Lung (tissue), 12 donors: Measurements from ENCODE around the gene DDR1. TPM values are rescaled to one million over a fixed set of nuclear protein-coding genes. Genes with fewer than 3 reads are reported as not detected.

ENCODE experiments used
- ATAC-seq: fragments of 200-7000 bp; cut with Tn5 transposase; one replicate; pipeline ENCODE4 v1.9.1; 2020; ENCODE audit warnings: moderate number of reproducible peaks; ENCODE audit not compliant: insufficient read depth, low FRiP score
- DNase-seq, 3 donors: peaks; one replicate each; pipeline ENCODE4 v3.0.0-alpha.2; 2013 to 2017
- H3K27ac ChIP-seq, 2 donors: one replicate each; pipeline ENCODE4 v1.5.1; 2013; ENCODE audit warnings: mild to moderate bottlenecking in 2 of 2, moderate library complexity in 2 of 2, control low read depth in 1 of 2, inconsistent platforms in 1 of 2, low read depth in 1 of 2, low read length in 1 of 2
- H3K27me3 ChIP-seq, 3 donors: one replicate each; pipeline ENCODE4 v1.5.1; 2013; ENCODE audit warnings: low read length in 2 of 3; ENCODE audit not compliant: control insufficient read depth in 3 of 3, insufficient read depth in 3 of 3
- H3K36me3 ChIP-seq, 4 donors: one replicate each; pipeline ENCODE4 v1.5.1; 2013; ENCODE audit warnings: low read length in 4 of 4, mild to moderate bottlenecking in 1 of 4, moderate library complexity in 1 of 4; ENCODE audit not compliant: control insufficient read depth in 4 of 4, insufficient read depth in 4 of 4
- H3K4me1 ChIP-seq, 5 donors: one replicate each; pipeline ENCODE4 v1.5.1; 2013; ENCODE audit warnings: low read length in 5 of 5, mild to moderate bottlenecking in 2 of 5, moderate library complexity in 1 of 5; ENCODE audit not compliant: control insufficient read depth in 5 of 5, insufficient read depth in 5 of 5
- H3K4me3 ChIP-seq: one replicate; pipeline ENCODE4 v1.5.1; 2013; ENCODE audit warnings: mild to moderate bottlenecking, control low read depth, moderate library complexity
- H3K9ac ChIP-seq, 2 donors: one replicate each; pipeline ENCODE4 v1.5.1; 2013; ENCODE audit warnings: low read length in 2 of 2, control low read depth in 1 of 2; ENCODE audit not compliant: insufficient read depth in 1 of 2
- H3K9me3 ChIP-seq, 4 donors: one replicate each; pipeline ENCODE4 v1.5.1; 2013; ENCODE audit warnings: low read length in 3 of 4, mild to moderate bottlenecking in 1 of 4, moderate library complexity in 1 of 4; ENCODE audit not compliant: control insufficient read depth in 4 of 4, insufficient read depth in 3 of 4
- WGBS, 2 donors: extraction: QIAGEN DNeasy Blood & Tissue Kit; methylation state at CpG; one replicate each; pipeline ENCODE4 v1.1.7; 2013; 5-methylcytosine and 5-hydroxymethylcytosine counted together
- polyA plus RNA-seq, 2 donors: library from polyadenylated mRNA; stranded (reverse); fragments of 200-250 nt; gene quantifications; one replicate each; pipeline ENCODE4 v1.2.1, GENCODE V29; 2013
- total RNA-seq, 2 donors: library from RNA; depleted of rRNA in 1 of 2; stranded (reverse); fragments of >200 nt in 1 of 2; gene quantifications; one replicate each; pipeline ENCODE4 v1.2.1, GENCODE V29; 2014 to 2021
- TF ChIP-seq, protein P1 (sequence below): IDR thresholded peaks from 2 replicates; pipeline ENCODE4 v1.5.1; 2012; ENCODE audit warnings: mild to moderate bottlenecking; ENCODE audit errors: control extremely low read depth, extremely low read depth
- donor health status: control.
- donor health status: control.
- donor health status: Bipolar disorder and iron deficiency.
- donor health status: healthy.
- donor health status: DM: yes; HTN: yes; CAD: no.

DDR1 gene
- total and polyA plus RNA-seq, 4 donors: 39.5 to 134 (median 98.1) TPM

DNA sequence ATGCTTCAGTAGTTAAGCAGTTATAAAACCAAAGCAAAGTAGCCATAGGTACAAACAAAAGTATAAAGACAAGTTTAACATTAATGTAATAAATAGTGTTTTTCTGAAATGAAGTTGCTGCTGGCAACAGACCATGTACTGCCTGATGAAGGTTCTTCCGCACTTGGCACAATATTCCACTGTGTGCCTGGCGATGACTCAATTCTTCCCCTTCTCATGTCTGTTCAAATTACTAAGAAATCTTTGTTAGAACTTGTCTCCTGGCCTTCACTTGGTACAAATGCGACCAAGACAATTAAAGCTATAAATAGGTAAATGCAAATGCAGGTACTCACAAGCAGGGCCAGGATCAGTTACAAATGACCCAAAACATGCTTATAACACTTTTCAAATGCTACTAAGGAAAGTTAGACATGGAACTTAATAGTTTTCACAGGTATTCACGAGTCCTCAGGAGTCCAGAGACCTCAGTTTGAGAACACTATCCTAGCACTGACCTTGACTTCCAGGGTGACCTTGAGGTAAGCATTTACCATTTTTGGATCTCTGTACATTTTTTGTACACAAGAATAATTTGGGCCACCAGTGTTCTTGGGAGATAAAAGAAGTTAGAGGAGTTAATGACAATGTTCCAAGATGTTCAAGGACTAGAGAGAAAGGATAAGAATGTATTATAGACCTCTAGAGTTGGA lies 8.1 kb upstream of the DDR1 start:
- 66 to 84% methylated on average over 4 of the region's 4 CpGs for WGBS, 2 donors

DNA sequence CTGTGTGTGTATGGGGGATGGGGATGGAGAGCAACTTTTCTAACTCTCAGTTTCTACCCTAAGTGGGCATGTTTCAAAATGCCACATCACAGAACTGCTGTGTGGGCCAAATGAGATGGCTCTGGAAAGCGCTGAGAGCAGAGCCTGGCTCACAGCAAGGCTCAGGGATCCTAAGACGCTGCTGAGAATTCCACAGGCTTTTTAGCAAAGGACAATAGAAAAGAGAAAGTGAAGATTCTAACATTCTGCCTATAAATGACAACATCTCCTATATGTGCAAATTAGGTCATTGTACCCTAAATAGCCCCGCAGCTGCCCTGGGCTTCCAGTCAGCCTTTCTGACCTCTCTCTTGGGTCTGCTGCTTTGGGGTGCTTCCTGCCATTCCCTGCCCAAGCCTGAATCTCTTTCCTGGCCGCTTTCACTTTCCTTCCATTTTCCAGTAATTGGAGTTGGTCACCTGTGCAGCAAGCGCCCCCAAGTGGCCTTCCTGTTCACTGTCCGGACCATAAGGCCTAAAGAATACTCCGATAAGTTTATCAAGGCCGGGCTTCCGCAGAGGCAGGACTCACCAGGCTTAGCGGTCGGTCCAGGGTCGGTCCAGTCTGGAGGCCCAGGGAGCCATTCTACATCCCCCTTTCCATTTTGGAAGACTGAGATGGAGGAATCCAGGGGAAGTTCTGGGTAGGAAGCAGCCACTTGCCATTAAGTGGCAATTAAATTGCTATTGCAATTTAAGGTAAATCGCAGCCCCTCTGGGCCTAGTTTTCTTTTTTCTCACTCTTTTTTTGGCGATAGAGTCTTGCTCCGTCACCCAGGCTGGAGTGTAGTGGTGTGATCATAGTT lies 6.7 kb upstream of the DDR1 start:
- no peak overlapping the region for H3K4me3 ChIP-seq
- no peaks in the 10 kb centered on the region for H3K27me3 ChIP-seq
- ATAC-seq: peak; percentile 90
- 15 to 16% methylated on average over 15 of the region's 15 CpGs for WGBS, 2 donors
- DNase-seq: peak; percentile 92 to 96 (median 96)
- H3K27ac ChIP-seq: peak overlapping the region; percentile 2 to 80
- H3K9ac ChIP-seq: peak overlapping the region in 1 of 2 donors; percentile 97
- no peaks in the 10 kb centered on the region for H3K9me3 ChIP-seq
- H3K4me1 ChIP-seq: peaks cover 0 to 42% (median 16%) of the 10 kb centered on the region in 5 donors
- TF ChIP-seq, protein P1, sequence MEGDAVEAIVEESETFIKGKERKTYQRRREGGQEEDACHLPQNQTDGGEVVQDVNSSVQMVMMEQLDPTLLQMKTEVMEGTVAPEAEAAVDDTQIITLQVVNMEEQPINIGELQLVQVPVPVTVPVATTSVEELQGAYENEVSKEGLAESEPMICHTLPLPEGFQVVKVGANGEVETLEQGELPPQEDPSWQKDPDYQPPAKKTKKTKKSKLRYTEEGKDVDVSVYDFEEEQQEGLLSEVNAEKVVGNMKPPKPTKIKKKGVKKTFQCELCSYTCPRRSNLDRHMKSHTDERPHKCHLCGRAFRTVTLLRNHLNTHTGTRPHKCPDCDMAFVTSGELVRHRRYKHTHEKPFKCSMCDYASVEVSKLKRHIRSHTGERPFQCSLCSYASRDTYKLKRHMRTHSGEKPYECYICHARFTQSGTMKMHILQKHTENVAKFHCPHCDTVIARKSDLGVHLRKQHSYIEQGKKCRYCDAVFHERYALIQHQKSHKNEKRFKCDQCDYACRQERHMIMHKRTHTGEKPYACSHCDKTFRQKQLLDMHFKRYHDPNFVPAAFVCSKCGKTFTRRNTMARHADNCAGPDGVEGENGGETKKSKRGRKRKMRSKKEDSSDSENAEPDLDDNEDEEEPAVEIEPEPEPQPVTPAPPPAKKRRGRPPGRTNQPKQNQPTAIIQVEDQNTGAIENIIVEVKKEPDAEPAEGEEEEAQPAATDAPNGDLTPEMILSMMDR: peak; percentile 93
- H3K36me3 ChIP-seq: no peaks in the 10 kb centered on the region

More for the DNA sequence above, 8.1 kb upstream of the DDR1 start:
- Histone ChIP-seq H3K27ac (no peak overlapping the region), H3K36me3 (no peaks in the 10 kb centered on the region), H3K27me3 (no peaks in the 10 kb centered on the region), H3K4me3 (no peak overlapping the region), H3K9me3 (no peaks in the 10 kb centered on the region), H3K9ac (no peak overlapping the region), H3K4me1 (peaks cover 0 to 27% (median 4%) of the 10 kb centered on the region in 5 donors)
- ATAC-seq (no peak), DNase-seq (peak in 2 of 3 donors; percentile 60 to 78)
- TF ChIP-seq, protein P1: no peak

- Histone ChIP-seq H3K36me3 (no peaks in the 10 kb centered on the region), H3K4me3 (no peak overlapping the region), H3K9me3 (no peaks in the 10 kb centered on the region), H3K9ac (no peak overlapping the region), H3K4me1 (peaks cover 0 to 54% (median 22%) of the 10 kb centered on the region in 5 donors), H3K27ac (no peak overlapping the region), H3K27me3 (no peaks in the 10 kb centered on the region)
- WGBS, 2 donors: 86 to 92% methylated on average over 8 of the region's 8 CpGs
- DNase-seq (no peak), ATAC-seq (no peak)
- TF ChIP-seq, protein P1: no peak
Observed at GRCh38 chr6:30879684-30880427, 4.5 kb upstream of the DDR1 start.
